Measurements from ENCODE around the gene PARP6. TPM values are rescaled to one million over a fixed set of nuclear protein-coding genes. Genes with fewer than 3 reads are reported as not detected.

The PARP6 gene
- total RNA-seq, 1 experiment from 2014 or later, result 41.9 TPM

- TF ChIP-seq, protein P1, sequence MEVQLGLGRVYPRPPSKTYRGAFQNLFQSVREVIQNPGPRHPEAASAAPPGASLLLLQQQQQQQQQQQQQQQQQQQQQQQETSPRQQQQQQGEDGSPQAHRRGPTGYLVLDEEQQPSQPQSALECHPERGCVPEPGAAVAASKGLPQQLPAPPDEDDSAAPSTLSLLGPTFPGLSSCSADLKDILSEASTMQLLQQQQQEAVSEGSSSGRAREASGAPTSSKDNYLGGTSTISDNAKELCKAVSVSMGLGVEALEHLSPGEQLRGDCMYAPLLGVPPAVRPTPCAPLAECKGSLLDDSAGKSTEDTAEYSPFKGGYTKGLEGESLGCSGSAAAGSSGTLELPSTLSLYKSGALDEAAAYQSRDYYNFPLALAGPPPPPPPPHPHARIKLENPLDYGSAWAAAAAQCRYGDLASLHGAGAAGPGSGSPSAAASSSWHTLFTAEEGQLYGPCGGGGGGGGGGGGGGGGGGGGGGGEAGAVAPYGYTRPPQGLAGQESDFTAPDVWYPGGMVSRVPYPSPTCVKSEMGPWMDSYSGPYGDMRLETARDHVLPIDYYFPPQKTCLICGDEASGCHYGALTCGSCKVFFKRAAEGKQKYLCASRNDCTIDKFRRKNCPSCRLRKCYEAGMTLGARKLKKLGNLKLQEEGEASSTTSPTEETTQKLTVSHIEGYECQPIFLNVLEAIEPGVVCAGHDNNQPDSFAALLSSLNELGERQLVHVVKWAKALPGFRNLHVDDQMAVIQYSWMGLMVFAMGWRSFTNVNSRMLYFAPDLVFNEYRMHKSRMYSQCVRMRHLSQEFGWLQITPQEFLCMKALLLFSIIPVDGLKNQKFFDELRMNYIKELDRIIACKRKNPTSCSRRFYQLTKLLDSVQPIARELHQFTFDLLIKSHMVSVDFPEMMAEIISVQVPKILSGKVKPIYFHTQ (CRISPR knock-in tag; IDR thresholded peaks at IDR 0.05), result no peak
- TF ChIP-seq ZMAT4 (CRISPR knock-in tag; IDR thresholded peaks at IDR 0.05) (no peak), SMAD3 (CRISPR knock-in tag; IDR thresholded peaks at IDR 0.05; ENCODE audit: borderline replicate concordance) (no peak), RORB (CRISPR knock-in tag; IDR thresholded peaks at IDR 0.05) (no peak), ZNF121 (CRISPR knock-in tag; IDR thresholded peaks at IDR 0.05) (no peak), KAT7 (CRISPR knock-in tag; IDR thresholded peaks at IDR 0.05; ENCODE audit: borderline replicate concordance) (no peak), TEAD4 (CRISPR knock-in tag; IDR thresholded peaks at IDR 0.05) (no peak)
- TF ChIP-seq, protein P2, sequence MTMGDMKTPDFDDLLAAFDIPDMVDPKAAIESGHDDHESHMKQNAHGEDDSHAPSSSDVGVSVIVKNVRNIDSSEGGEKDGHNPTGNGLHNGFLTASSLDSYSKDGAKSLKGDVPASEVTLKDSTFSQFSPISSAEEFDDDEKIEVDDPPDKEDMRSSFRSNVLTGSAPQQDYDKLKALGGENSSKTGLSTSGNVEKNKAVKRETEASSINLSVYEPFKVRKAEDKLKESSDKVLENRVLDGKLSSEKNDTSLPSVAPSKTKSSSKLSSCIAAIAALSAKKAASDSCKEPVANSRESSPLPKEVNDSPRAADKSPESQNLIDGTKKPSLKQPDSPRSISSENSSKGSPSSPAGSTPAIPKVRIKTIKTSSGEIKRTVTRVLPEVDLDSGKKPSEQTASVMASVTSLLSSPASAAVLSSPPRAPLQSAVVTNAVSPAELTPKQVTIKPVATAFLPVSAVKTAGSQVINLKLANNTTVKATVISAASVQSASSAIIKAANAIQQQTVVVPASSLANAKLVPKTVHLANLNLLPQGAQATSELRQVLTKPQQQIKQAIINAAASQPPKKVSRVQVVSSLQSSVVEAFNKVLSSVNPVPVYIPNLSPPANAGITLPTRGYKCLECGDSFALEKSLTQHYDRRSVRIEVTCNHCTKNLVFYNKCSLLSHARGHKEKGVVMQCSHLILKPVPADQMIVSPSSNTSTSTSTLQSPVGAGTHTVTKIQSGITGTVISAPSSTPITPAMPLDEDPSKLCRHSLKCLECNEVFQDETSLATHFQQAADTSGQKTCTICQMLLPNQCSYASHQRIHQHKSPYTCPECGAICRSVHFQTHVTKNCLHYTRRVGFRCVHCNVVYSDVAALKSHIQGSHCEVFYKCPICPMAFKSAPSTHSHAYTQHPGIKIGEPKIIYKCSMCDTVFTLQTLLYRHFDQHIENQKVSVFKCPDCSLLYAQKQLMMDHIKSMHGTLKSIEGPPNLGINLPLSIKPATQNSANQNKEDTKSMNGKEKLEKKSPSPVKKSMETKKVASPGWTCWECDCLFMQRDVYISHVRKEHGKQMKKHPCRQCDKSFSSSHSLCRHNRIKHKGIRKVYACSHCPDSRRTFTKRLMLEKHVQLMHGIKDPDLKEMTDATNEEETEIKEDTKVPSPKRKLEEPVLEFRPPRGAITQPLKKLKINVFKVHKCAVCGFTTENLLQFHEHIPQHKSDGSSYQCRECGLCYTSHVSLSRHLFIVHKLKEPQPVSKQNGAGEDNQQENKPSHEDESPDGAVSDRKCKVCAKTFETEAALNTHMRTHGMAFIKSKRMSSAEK (CRISPR knock-in tag; IDR thresholded peaks at IDR 0.05; ENCODE audit: borderline replicate concordance), result no peak
Measured at GRCh38 chr15:72236381-72237003, 35.9 kb downstream of the PARP6 start (continued).

DNA sequence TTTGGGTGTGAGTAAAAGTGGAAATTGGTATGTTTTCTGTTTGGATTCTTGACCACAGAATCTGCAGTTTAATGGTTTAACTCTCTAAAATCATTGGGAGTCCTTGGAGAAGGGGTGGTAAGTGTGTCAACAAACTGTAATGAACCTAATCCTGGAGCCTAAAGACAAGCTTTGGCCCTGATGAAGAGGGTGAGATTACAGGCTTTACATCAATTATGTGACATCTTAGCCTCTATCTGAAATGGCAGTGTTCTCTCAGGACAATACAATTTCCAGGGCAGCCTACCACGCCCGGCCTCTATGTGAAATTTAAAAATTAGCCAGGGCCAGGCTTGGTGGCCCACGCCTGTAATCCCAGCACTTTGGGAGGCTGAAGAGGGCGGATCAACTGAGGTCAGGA is 37.1 kb downstream of the PARP6 start:
- Mint-ChIP-seq H3K4me3 (no peak overlapping the region), H3K27me3 (ENCODE audit: low read depth) (peaks cover 84% of the 10 kb centered on the region), H3K36me3 (peaks cover 9% of the 10 kb centered on the region), H3K27ac (no peak overlapping the region), H3K4me1 (peaks cover 30% of the 10 kb centered on the region), H3K9me3 (no peaks in the 10 kb centered on the region)
- ChIA-PET CTCF (interaction anchor here (3.5 kb wide), 1 partner anchor 9 kb away, joined by 15 read pairs; no protein-coding TSS in a partner anchor), POLR2A (no interaction called here)
- no peak for TF ChIP-seq JAZF1 (CRISPR knock-in tag; IDR thresholded peaks at IDR 0.05)
- TF ChIP-seq, protein P3, sequence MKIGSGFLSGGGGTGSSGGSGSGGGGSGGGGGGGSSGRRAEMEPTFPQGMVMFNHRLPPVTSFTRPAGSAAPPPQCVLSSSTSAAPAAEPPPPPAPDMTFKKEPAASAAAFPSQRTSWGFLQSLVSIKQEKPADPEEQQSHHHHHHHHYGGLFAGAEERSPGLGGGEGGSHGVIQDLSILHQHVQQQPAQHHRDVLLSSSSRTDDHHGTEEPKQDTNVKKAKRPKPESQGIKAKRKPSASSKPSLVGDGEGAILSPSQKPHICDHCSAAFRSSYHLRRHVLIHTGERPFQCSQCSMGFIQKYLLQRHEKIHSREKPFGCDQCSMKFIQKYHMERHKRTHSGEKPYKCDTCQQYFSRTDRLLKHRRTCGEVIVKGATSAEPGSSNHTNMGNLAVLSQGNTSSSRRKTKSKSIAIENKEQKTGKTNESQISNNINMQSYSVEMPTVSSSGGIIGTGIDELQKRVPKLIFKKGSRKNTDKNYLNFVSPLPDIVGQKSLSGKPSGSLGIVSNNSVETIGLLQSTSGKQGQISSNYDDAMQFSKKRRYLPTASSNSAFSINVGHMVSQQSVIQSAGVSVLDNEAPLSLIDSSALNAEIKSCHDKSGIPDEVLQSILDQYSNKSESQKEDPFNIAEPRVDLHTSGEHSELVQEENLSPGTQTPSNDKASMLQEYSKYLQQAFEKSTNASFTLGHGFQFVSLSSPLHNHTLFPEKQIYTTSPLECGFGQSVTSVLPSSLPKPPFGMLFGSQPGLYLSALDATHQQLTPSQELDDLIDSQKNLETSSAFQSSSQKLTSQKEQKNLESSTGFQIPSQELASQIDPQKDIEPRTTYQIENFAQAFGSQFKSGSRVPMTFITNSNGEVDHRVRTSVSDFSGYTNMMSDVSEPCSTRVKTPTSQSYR (CRISPR knock-in tag; IDR thresholded peaks at IDR 0.05), result no peak
- TF ChIP-seq ATF2 (CRISPR knock-in tag; IDR thresholded peaks at IDR 0.05; ENCODE audit: borderline replicate concordance, low read depth), result no peak
- TF ChIP-seq, protein P4, sequence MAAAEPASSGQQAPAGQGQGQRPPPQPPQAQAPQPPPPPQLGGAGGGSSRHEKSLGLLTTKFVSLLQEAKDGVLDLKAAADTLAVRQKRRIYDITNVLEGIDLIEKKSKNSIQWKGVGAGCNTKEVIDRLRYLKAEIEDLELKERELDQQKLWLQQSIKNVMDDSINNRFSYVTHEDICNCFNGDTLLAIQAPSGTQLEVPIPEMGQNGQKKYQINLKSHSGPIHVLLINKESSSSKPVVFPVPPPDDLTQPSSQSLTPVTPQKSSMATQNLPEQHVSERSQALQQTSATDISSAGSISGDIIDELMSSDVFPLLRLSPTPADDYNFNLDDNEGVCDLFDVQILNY (CRISPR knock-in tag; IDR thresholded peaks at IDR 0.05), result no peak
- no peak for TF ChIP-seq NR2C2 (CRISPR knock-in tag; IDR thresholded peaks at IDR 0.05)
- no peak for TF ChIP-seq GABPB1 (CRISPR knock-in tag; IDR thresholded peaks at IDR 0.05)
- TF ChIP-seq, protein P5, sequence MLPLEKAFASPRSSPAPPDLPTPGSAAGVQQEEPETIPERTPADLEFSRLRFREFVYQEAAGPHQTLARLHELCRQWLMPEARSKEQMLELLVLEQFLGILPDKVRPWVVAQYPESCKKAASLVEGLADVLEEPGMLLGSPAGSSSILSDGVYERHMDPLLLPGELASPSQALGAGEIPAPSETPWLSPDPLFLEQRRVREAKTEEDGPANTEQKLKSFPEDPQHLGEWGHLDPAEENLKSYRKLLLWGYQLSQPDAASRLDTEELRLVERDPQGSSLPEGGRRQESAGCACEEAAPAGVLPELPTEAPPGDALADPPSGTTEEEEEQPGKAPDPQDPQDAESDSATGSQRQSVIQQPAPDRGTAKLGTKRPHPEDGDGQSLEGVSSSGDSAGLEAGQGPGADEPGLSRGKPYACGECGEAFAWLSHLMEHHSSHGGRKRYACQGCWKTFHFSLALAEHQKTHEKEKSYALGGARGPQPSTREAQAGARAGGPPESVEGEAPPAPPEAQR (CRISPR knock-in tag; IDR thresholded peaks at IDR 0.05), result no peak
- no peak for TF ChIP-seq NR3C1 (CRISPR knock-in tag; conservative IDR thresholded peaks at IDR 0.05; ENCODE audit: low read depth)
- TF ChIP-seq E2F4 (CRISPR knock-in tag; IDR thresholded peaks at IDR 0.05; ENCODE audit: borderline replicate concordance, low read depth), result no peak
- ATAC-seq (no peak), DNase-seq (ENCODE audit: low spot score) (no peak)
